Colonic mucosa (tissue), 4 donors: ENCODE measurements around the gene MRGPRG. TPM values are rescaled to one million over a fixed set of nuclear protein-coding genes. Genes with fewer than 3 reads are reported as not detected.
"Not testable (repeated sequence)": the region's sequence is repeated elsewhere in the genome, so short reads cannot be mapped to it uniquely, and the experiment has no call there.

ENCODE experiments used
- DNase-seq: peaks from one replicate; pipeline ENCODE4 v3.0.0-alpha.2; 2020
- H3K27ac ChIP-seq: fragments of 200-600 bp; one replicate; pipeline ENCODE4 v1.8.0; 2021
- H3K27me3 ChIP-seq: fragments of 200-600 bp; one replicate; pipeline ENCODE4 v1.8.0; 2021
- H3K36me3 ChIP-seq: fragments of 200-600 bp; one replicate; pipeline ENCODE4 v1.8.0; 2021
- H3K4me1 ChIP-seq: fragments of 200-600 bp; one replicate; pipeline ENCODE4 v1.8.0; 2021; ENCODE audit warnings: mild to moderate bottlenecking
- H3K4me3 ChIP-seq: fragments of 200-600 bp; one replicate; pipeline ENCODE4 v1.8.0; 2021
- H3K9ac ChIP-seq, 2 donors: one replicate each; pipeline ENCODE4 v1.7.0; 2013; ENCODE audit warnings: control low read depth in 2 of 2, low read depth in 2 of 2, low read length in 2 of 2
- H3K9me3 ChIP-seq: fragments of 200-600 bp; one replicate; pipeline ENCODE4 v1.8.0; 2021
- CTCF ChIP-seq: fragments of 200-600 bp; IDR thresholded peaks from one replicate; pipeline ENCODE4 v1.8.0; 2022; ENCODE audit warnings: antibody characterized with exemption, mild to moderate bottlenecking
- intact Hi-C: fragments of 100-400 bp; cut with DNase I; formaldehyde crosslinking; loops from one replicate; pipeline ENCODE4 v1.14.1; 2022
- total RNA-seq, 2 donors: library from RNA; stranded (reverse); fragmentation: NEBNext Ultra II Directional in 1 of 2; extraction: Animal tissue kit (Norgen Biotek cat#: 25700) in 1 of 2; gene quantifications; one replicate each; pipeline ENCODE4 v1.2.1, GENCODE V29; 2021
- donor health status: healthy.
- donor health status: DM: no; HTN: no; CAD: no.
- donor health status: DM: no; HTN: no; CAD: no.

The MRGPRG gene
- total RNA-seq, result not detected

GRCh38 chr11:3218483-3219280, at the start of gene MRGPRG:
Gene MRGPRG, minus strand, starts transcription at chr11:3218813. Its CDS starts 0 bp downstream, at chr11:3218813.
- Histone ChIP-seq H3K4me1 (no peaks in the 10 kb centered on the region), H3K4me3 (no peak within 1 kb of the TSS), H3K27me3 (peaks cover 9% of the 10 kb centered on the region), H3K9me3 (no peaks in the 10 kb centered on the region), H3K36me3 (no peaks in the 10 kb centered on the region), H3K9ac (no peak within 1 kb of the TSS), H3K27ac (no peak within 1 kb of the TSS)
- intact Hi-C loops, result loop anchor here (5.0 kb wide), 2 partner anchors 106 to 126 kb away; no protein-coding TSS in a partner anchor
- no peak for DNase-seq
- TF ChIP-seq CTCF, result no peak

- intact Hi-C loops, H3K36me3 ChIP-seq, DNase-seq, H3K9me3 ChIP-seq, H3K4me1 ChIP-seq, H3K9ac ChIP-seq, H3K4me3 ChIP-seq, H3K27me3 ChIP-seq, H3K27ac ChIP-seq: not testable (repeated sequence)
Observed at GRCh38 chr11:3262548-3262947, 43.9 kb upstream of the MRGPRG start.

- intact Hi-C loops, H3K27me3 ChIP-seq, H3K9me3 ChIP-seq, H3K9ac ChIP-seq, DNase-seq, H3K4me3 ChIP-seq, H3K4me1 ChIP-seq, H3K27ac ChIP-seq, H3K36me3 ChIP-seq: not testable (repeated sequence)
Observed at GRCh38 chr11:3261831-3262230, 43.2 kb upstream of the MRGPRG start.

GRCh38 chr11:3257509-3257908, 38.9 kb upstream of the MRGPRG start:
- DNase-seq, H3K9ac ChIP-seq, H3K27ac ChIP-seq, H3K9me3 ChIP-seq, H3K27me3 ChIP-seq, H3K36me3 ChIP-seq, H3K4me1 ChIP-seq, intact Hi-C loops, H3K4me3 ChIP-seq: not testable (repeated sequence)

GRCh38 chr11:3255241-3255640, 36.6 kb upstream of the MRGPRG start:
- H3K4me3 ChIP-seq, H3K9me3 ChIP-seq, H3K27me3 ChIP-seq, H3K4me1 ChIP-seq, DNase-seq, H3K27ac ChIP-seq, H3K36me3 ChIP-seq, H3K9ac ChIP-seq, intact Hi-C loops: not testable (repeated sequence)

- DNase-seq, intact Hi-C loops, H3K4me1 ChIP-seq, H3K9ac ChIP-seq, H3K4me3 ChIP-seq, H3K36me3 ChIP-seq, H3K27me3 ChIP-seq, H3K9me3 ChIP-seq, H3K27ac ChIP-seq: not testable (repeated sequence)
Observed at GRCh38 chr11:3254773-3255172, 36.2 kb upstream of the MRGPRG start.

- no peaks in the 10 kb centered on the region for H3K27me3 ChIP-seq
- H3K4me3 ChIP-seq, result no peak overlapping the region
- H3K36me3 ChIP-seq, result no peaks in the 10 kb centered on the region
- no peak overlapping the region for H3K27ac ChIP-seq
- intact Hi-C loops, result no loop called here
- TF ChIP-seq CTCF, result no peak
- H3K9me3 ChIP-seq, result no peaks in the 10 kb centered on the region
- H3K4me1 ChIP-seq, result no peaks in the 10 kb centered on the region
- no peak overlapping the region for H3K9ac ChIP-seq
- DNase-seq, result no peak
Observed at GRCh38 chr11:3245071-3245470, 26.5 kb upstream of the MRGPRG start.

GRCh38 chr11:3243880-3244279, 25.3 kb upstream of the MRGPRG start:
- no peak for TF ChIP-seq CTCF
- intact Hi-C loops, result no loop called here

More at GRCh38 chr11:3243880-3244279, 25.3 kb upstream of the MRGPRG start:
- no peak overlapping the region for H3K27ac ChIP-seq
- H3K36me3 ChIP-seq, result no peaks in the 10 kb centered on the region
- H3K27me3 ChIP-seq, result no peaks in the 10 kb centered on the region
- H3K4me3 ChIP-seq, result no peak overlapping the region
- DNase-seq, result no peak
- no peaks in the 10 kb centered on the region for H3K9me3 ChIP-seq
- H3K4me1 ChIP-seq, result no peaks in the 10 kb centered on the region
- H3K9ac ChIP-seq, result no peak overlapping the region
